ENCODE measurements around the gene TM4SF1. TPM values are rescaled to one million over a fixed set of nuclear protein-coding genes. Genes with fewer than 3 reads are reported as not detected.
A peak's percentile ranks its signal among the peaks of the same experiment; 100 is the strongest.

TM4SF1 gene
- total RNA-seq, 4 donors from 2014 or later = 21.3 to 109 (median 32.3) TPM

DNA sequence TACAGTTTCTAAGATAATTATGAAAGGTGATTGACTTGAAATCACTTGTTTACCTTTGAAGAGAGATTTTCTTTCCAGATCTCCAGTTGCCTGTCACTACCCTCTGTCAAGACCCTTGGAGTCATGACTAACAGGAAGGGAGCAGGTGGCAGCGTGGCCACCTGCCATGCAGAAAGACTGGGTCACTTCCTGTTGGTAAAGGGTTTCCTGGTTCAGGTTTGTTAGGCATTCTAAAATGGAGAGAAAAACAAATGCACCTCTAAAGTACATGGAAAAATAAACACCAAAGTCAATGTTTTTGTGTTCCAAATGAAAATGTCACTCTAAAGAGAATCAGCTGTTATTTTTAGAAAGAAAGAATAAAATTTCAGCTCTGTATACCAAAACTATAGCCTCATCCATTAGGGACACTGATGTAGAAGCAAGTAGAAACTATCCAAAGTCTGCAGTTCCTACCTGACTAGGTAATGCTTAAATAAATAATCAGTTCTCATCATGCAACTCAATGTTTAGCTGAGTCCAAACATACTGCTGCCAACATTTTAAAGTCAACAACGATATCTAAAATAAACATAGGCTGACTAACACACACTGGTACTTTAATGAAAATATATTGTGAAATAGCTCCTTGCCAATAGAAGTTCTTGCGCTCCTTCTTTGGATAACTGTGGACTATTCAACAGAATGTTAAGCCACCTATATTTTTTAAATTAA is 23.9 kb upstream of the TM4SF1 start:
- in situ Hi-C loops (cut with MboI; ENCODE audit: low pct_ligation_motif_present in 1 of 4, low pct_unique_long_range_greater_than_20kb in 1 of 4, low sequenced_read_pairs in 3 of 4) = no loop called here
- no peaks in the 10 kb centered on the region for H3K27me3 ChIP-seq
- intact Hi-C loops (cut with DNase I; ENCODE audit: low total_unique reads) = no loop called here
- DNase-seq = no peak
- H3K27ac ChIP-seq = peak overlapping the region in 2 of 4 donors; percentile 34 to 37
- H3K4me3 ChIP-seq = no peak overlapping the region
- 19 to 34% methylated on average over 3 of the region's 3 CpGs for WGBS, 2 donors (ENCODE audit: low coverage in 1 of 2)
- TF ChIP-seq EP300 (IDR thresholded peaks at IDR 0.05; ENCODE audit: low read depth) (no peak), POLR2AphosphoS5 (IDR thresholded peaks at IDR 0.05) (no peak), POLR2A (IDR thresholded peaks at IDR 0.05) (no peak)
- TF ChIP-seq, protein P1, sequence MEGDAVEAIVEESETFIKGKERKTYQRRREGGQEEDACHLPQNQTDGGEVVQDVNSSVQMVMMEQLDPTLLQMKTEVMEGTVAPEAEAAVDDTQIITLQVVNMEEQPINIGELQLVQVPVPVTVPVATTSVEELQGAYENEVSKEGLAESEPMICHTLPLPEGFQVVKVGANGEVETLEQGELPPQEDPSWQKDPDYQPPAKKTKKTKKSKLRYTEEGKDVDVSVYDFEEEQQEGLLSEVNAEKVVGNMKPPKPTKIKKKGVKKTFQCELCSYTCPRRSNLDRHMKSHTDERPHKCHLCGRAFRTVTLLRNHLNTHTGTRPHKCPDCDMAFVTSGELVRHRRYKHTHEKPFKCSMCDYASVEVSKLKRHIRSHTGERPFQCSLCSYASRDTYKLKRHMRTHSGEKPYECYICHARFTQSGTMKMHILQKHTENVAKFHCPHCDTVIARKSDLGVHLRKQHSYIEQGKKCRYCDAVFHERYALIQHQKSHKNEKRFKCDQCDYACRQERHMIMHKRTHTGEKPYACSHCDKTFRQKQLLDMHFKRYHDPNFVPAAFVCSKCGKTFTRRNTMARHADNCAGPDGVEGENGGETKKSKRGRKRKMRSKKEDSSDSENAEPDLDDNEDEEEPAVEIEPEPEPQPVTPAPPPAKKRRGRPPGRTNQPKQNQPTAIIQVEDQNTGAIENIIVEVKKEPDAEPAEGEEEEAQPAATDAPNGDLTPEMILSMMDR (IDR thresholded peaks at IDR 0.05) = no peak
- peaks cover 0 to 15% (median 10%) of the 10 kb centered on the region in 4 donors for H3K4me1 ChIP-seq
- H3K9me3 ChIP-seq = no peaks in the 10 kb centered on the region
- no peaks in the 10 kb centered on the region for H3K36me3 ChIP-seq

DNA sequence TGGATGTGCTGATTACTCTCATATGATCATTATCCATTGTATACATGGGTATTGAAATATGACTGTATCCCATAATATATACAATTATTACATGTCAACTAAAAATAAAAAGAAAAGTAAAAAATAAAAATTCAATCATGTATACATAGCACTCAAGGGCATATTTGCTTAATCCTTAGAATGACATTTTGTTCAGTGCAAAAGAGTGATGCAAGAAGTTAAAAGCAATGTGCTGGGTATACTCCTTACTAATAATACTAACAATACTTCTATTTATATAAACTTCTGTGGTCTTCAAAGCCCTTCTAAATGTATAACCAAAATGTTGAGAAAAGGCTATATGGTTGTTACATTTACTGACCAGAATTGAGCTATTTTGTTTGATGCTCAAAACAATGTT is 23.2 kb upstream of the TM4SF1 start:
- no peaks in the 10 kb centered on the region for H3K36me3 ChIP-seq
- H3K27me3 ChIP-seq = no peaks in the 10 kb centered on the region
- in situ Hi-C loops (cut with MboI; ENCODE audit: low pct_ligation_motif_present in 1 of 4, low pct_unique_long_range_greater_than_20kb in 1 of 4, low sequenced_read_pairs in 3 of 4) (no loop called here), intact Hi-C loops (cut with DNase I; ENCODE audit: low total_unique reads) (no loop called here)
- no peaks in the 10 kb centered on the region for H3K9me3 ChIP-seq
- TF ChIP-seq, protein P1 (IDR thresholded peaks at IDR 0.05) = no peak
- TF ChIP-seq POLR2AphosphoS5 (IDR thresholded peaks at IDR 0.05) (no peak), EP300 (IDR thresholded peaks at IDR 0.05; ENCODE audit: low read depth) (no peak), POLR2A (IDR thresholded peaks at IDR 0.05) (no peak)
- H3K27ac ChIP-seq = no peak overlapping the region
- no peak for DNase-seq
- H3K4me3 ChIP-seq = no peak overlapping the region
- H3K4me1 ChIP-seq = peaks cover 0 to 15% (median 10%) of the 10 kb centered on the region in 4 donors

DNA sequence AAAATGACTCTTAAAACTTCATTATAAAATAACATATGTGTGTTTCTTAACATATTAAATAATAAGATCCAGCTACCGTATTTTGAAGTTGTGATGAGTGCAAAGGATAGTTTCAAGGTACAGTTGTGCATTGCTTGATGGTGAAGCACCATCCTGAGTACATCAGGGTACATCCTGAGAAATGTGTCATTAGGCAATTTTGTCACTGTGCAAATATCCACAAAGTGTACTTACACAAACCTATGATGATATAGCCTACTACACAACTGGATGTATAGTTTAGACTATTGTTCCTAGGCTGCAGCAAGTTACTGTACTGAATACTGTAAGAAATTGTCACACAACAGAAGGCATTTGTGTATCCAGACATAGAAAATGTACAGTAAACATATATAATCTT is 20.8 kb upstream of the TM4SF1 start:
- 85 to 97% methylated on average over 1 of the region's 1 CpG for whole genome bisulfite sequencing, 2 donors (ENCODE audit: low coverage in 1 of 2)
- no peak overlapping the region for H3K4me3 ChIP-seq
- H3K36me3 ChIP-seq = no peaks in the 10 kb centered on the region
- DNase-seq = no peak
- peaks cover 0 to 16% (median 10%) of the 10 kb centered on the region in 4 donors for H3K4me1 ChIP-seq
- intact Hi-C loops (cut with DNase I; ENCODE audit: low total_unique reads) (no loop called here), in situ Hi-C loops (cut with MboI; ENCODE audit: low pct_ligation_motif_present in 1 of 4, low pct_unique_long_range_greater_than_20kb in 1 of 4, low sequenced_read_pairs in 3 of 4) (loop anchor here in 3 of 4 donors (5.0 to 10.0 kb wide), 2 partner anchors 77 to 84 kb away; partner anchors contain the start of gene TM4SF4 (in 1 of the 3))
- TF ChIP-seq POLR2AphosphoS5 (IDR thresholded peaks at IDR 0.05) (no peak), EP300 (IDR thresholded peaks at IDR 0.05; ENCODE audit: low read depth) (no peak)
- TF ChIP-seq, protein P1 (IDR thresholded peaks at IDR 0.05) = no peak
- H3K27ac ChIP-seq = no peak overlapping the region
- H3K9me3 ChIP-seq = no peaks in the 10 kb centered on the region
- no peaks in the 10 kb centered on the region for H3K27me3 ChIP-seq

DNA sequence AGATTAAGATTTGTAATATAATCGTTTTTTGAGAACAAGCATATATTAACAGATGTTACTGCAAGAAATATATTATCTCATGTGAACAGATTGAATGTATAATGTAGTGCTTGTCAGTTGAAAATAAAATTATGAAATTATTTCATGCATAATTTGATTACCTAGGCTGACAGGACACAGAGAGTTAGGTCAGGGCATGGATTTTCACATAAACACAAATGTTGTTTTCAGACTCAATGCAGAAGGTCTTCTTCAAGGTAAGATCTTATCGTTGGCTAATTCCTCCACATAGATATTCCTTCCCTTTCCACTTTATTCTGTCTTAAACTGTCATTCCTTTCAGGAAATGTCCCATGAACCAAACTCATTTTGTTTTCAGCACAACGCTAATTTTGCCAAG is 20.1 kb upstream of the TM4SF1 start:
- TF ChIP-seq POLR2AphosphoS5 (IDR thresholded peaks at IDR 0.05) (no peak), EP300 (IDR thresholded peaks at IDR 0.05; ENCODE audit: low read depth) (no peak), POLR2A (IDR thresholded peaks at IDR 0.05) (no peak)
- TF ChIP-seq, protein P1 (IDR thresholded peaks at IDR 0.05) = no peak
- H3K27me3 ChIP-seq = no peaks in the 10 kb centered on the region
- in situ Hi-C loops (cut with MboI; ENCODE audit: low pct_ligation_motif_present in 1 of 4, low pct_unique_long_range_greater_than_20kb in 1 of 4, low sequenced_read_pairs in 3 of 4) (loop anchor here in 3 of 4 donors (5.0 to 10.0 kb wide), 2 partner anchors 77 to 85 kb away; partner anchors contain the start of gene TM4SF4 (in 1 of the 3)), intact Hi-C loops (cut with DNase I; ENCODE audit: low total_unique reads) (no loop called here)
- no peaks in the 10 kb centered on the region for H3K9me3 ChIP-seq
- no peak overlapping the region for H3K27ac ChIP-seq
- WGBS, 2 donors (ENCODE audit: low coverage in 1 of 2) = 68 to 77% methylated on average over 3 of the region's 3 CpGs
- no peaks in the 10 kb centered on the region for H3K36me3 ChIP-seq
- no peak overlapping the region for H3K4me3 ChIP-seq
- peaks cover 0 to 17% (median 9%) of the 10 kb centered on the region in 4 donors for H3K4me1 ChIP-seq
- no peak for DNase-seq

Measured in transverse colon (tissue), 4 donors.